Measurements from ENCODE around the gene BMPER. TPM values are rescaled to one million over a fixed set of nuclear protein-coding genes. Genes with fewer than 3 reads are reported as not detected.

The BMPER gene
- total RNA-seq, 2 donors from 2014 or later, result 3.0 to 3.8 TPM

DNA sequence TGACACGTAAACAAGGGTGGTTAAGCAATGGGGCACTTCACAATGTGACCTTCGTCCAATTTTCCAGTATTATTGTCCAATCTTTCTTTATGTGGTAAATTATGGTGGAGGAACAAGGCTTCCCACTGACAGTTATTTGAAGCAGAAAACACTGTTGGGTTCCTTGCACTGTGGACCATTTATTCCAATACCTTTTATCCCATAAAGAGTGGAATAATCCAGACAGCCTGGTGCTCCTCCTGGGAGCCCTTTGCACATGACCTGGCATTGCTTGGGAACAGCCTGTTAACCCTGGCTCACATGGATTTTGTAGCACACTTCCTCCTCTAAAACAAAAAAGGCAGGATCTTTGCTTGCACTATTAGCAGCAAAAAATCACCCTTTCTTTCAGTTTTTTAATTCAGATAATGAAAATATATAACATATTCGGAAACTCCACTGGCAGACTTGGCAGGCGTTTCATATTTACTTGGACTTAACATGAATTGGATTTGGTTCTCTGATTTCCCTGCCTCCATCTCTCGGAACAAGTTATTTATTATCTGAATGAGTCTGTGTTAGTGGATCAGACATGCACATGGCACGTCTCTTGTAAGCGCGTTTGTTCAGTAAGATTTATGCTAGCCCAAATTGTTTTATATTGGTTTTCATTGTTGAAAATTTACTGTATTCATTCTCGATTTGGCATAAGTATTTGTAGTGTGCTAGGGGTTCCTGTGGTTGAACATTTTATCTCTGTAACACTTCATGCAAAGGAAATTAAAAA is 59.3 kb downstream of the BMPER start:
- Histone ChIP-seq H3K27ac (no peak overlapping the region), H3K4me3 (no peak overlapping the region), H3K4me1 (no peaks in the 10 kb centered on the region), H3K36me3 (no peaks in the 10 kb centered on the region), H3K27me3 (no peaks in the 10 kb centered on the region), H3K9me3 (no peaks in the 10 kb centered on the region)
- TF ChIP-seq, protein P1, sequence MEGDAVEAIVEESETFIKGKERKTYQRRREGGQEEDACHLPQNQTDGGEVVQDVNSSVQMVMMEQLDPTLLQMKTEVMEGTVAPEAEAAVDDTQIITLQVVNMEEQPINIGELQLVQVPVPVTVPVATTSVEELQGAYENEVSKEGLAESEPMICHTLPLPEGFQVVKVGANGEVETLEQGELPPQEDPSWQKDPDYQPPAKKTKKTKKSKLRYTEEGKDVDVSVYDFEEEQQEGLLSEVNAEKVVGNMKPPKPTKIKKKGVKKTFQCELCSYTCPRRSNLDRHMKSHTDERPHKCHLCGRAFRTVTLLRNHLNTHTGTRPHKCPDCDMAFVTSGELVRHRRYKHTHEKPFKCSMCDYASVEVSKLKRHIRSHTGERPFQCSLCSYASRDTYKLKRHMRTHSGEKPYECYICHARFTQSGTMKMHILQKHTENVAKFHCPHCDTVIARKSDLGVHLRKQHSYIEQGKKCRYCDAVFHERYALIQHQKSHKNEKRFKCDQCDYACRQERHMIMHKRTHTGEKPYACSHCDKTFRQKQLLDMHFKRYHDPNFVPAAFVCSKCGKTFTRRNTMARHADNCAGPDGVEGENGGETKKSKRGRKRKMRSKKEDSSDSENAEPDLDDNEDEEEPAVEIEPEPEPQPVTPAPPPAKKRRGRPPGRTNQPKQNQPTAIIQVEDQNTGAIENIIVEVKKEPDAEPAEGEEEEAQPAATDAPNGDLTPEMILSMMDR (IDR thresholded peaks at IDR 0.05), result no peak
- no peak for DNase-seq (ENCODE audit: low spot score)

DNA sequence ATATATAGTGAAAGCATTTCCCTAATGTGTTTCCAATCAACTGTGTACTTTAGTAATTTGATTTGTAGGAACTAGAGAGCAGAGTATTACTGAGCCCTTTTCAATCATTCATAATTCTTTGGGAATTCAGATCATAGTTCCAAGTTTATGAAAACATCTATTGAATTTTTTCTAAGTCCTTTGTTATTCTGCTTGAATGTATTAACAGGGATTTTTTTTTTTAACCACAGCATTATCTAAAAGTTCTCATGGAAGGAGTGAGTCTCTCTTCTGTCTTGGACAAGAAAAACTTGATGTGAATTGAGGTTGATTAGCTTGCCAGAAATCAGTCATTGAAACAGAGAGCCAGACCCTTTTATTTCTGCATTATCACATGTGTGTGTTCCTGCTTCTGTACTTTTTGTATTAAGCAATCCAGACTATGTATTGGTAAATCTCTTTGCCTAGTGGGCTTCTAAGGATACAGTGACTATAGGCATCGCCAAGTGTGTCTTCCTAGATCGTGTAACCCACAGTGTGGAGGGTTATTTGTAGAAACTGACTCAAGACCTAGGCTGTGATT is 59.9 kb downstream of the BMPER start:
- no peak for DNase-seq (ENCODE audit: low spot score)
- TF ChIP-seq, protein P1 (IDR thresholded peaks at IDR 0.05), result no peak

DNA sequence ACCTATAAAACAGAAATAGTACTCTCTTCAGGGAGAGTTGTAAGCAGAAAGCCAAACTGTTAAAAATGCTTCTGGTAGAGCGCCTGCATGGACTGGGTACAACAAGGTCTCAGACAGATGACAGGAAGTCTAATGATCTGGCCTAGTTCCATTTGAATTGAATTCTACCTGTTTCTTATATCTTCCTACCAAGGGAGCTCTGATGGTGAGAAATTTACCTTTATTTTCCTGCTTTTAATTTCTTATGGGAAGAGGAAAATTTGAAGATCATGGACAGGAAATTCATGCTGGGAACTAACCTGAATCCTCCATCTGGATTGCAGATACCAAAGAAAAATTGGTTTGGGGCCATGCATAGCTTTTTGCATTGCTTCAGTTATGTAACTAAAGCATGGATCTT is 63.3 kb downstream of the BMPER start:
- H3K27me3 ChIP-seq, result no peaks in the 10 kb centered on the region
- no peak overlapping the region for H3K27ac ChIP-seq
- DNase-seq (ENCODE audit: low spot score), result no peak
- H3K36me3 ChIP-seq, result no peaks in the 10 kb centered on the region
- no peak overlapping the region for H3K4me3 ChIP-seq
- no peaks in the 10 kb centered on the region for H3K4me1 ChIP-seq
- TF ChIP-seq, protein P1 (IDR thresholded peaks at IDR 0.05), result no peak
- no peaks in the 10 kb centered on the region for H3K9me3 ChIP-seq

More for the DNA sequence above, 59.9 kb downstream of the BMPER start:
- Histone ChIP-seq H3K4me1 (no peaks in the 10 kb centered on the region), H3K27ac (no peak overlapping the region), H3K9me3 (no peaks in the 10 kb centered on the region), H3K36me3 (no peaks in the 10 kb centered on the region), H3K27me3 (no peaks in the 10 kb centered on the region), H3K4me3 (no peak overlapping the region)

DNA sequence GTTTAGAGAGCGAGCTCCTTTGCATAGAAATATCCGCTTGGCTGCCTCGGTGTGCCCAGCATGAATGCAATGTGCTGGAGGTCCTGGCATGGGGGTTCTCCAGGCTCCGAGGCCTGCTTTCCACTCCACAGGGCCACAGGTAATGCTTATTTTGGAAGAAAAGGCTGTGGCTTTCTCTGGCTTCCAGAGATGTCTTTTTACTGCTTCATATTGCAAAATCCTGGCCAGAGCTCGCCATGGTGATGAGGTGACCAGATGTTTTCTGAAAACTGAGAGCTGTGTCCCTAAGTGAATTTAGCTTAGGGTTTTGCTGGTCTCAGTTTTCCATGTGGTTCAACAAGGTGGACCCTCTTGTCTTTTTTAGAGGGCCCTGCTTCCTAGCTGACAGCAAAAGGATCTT is 65.2 kb downstream of the BMPER start:
- no peaks in the 10 kb centered on the region for H3K36me3 ChIP-seq
- TF ChIP-seq, protein P1 (IDR thresholded peaks at IDR 0.05), result no peak
- no peak for DNase-seq (ENCODE audit: low spot score)
- no peaks in the 10 kb centered on the region for H3K27me3 ChIP-seq
- no peaks in the 10 kb centered on the region for H3K4me1 ChIP-seq
- no peak overlapping the region for H3K27ac ChIP-seq
- no peak overlapping the region for H3K4me3 ChIP-seq
- H3K9me3 ChIP-seq, result no peaks in the 10 kb centered on the region

DNA sequence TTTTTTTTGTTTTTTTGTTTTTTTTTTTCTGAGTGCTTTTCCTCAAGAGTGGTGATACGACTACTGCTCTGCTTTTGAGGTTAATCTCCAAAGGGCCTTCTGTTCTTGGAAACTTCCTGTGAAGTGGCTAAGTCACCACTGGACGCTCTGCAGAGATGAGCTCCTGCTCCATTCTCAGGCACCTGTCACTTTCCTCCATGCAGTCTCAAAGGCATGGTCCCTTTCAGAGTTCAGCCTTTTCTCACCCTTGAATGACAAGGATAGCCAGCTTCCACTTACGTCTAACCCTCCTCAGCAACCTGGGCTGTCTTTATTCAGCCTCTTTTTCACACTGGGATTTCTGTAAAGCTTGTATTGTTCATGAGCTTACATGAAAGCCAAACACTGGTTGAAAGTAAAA is 65.8 kb downstream of the BMPER start:
- Histone ChIP-seq H3K4me1 (no peaks in the 10 kb centered on the region), H3K27ac (no peak overlapping the region), H3K4me3 (no peak overlapping the region), H3K36me3 (no peaks in the 10 kb centered on the region), H3K9me3 (no peaks in the 10 kb centered on the region), H3K27me3 (no peaks in the 10 kb centered on the region)
- DNase-seq (ENCODE audit: low spot score), result no peak
- TF ChIP-seq, protein P1 (IDR thresholded peaks at IDR 0.05), result no peak

Measured in right atrium auricular region (tissue), 2 donors.